LNCAP (cell line): Measurements from ENCODE around the gene TRIML1.

Source experiments
- CTCF ChIP-seq: fragments of 450-650 bp; IDR thresholded peaks from 2 replicates; pipeline ENCODE4 v1.5.1; 2017; ENCODE audit warnings: mild to moderate bottlenecking

Gene TRIML1, protein sequence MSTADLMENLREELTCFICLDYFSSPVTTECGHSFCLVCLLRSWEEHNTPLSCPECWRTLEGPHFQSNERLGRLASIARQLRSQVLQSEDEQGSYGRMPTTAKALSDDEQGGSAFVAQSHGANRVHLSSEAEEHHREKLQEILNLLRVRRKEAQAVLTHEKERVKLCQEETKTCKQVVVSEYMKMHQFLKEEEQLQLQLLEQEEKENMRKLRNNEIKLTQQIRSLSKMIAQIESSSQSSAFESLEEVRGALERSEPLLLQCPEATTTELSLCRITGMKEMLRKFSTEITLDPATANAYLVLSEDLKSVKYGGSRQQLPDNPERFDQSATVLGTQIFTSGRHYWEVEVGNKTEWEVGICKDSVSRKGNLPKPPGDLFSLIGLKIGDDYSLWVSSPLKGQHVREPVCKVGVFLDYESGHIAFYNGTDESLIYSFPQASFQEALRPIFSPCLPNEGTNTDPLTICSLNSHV

DNA sequence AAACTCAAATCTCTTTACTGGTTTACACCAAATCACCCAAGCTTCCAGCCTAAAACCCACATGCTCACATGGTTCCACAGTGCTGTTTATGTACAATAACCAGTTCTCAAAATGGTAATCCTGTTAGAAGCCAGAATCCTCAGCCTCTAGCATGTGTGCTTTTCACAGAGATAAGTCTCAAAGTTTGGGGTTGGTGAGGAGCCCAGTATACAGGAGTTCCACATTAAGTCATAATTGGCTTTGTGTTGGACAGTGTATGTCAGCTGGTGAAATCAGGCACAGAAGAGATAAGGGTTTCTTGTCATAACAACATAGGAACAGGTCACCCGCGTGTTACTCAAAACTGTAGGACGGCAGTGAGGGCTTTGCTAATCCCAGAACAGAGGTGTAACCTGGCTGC, at the start of gene TRIML1:
TSS of gene TRIML1 (plus strand) at position 301 of the 400 bp plus-strand sequence. CDS start 118 bp downstream, outside the sequence.
- no peak for TF ChIP-seq CTCF

GRCh38 chr4:188092824-188093223, 46.4 kb upstream of the TRIML1 start:
- no peak for TF ChIP-seq CTCF

DNA sequence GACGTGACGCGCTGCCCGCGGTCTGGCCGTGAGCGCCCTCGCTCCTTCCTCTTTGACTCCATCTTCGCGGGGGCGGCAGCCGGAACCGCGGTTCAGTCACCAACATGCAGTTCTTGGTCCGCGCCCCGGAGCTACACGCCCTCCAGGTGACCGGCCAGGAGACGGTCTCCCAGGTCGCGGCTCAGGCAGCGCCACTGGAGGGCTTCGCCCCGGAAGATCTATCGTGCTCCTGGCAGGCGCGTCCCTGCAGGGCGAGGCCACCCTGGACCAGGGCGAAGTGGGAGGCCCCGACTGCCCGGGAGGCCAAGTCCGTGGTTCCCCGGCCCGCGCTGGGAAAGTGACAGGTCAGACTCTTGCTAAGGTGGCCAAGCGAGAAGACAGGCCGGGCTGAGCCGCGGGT, 32.8 kb upstream of the TRIML1 start:
- no peak for TF ChIP-seq CTCF

- TF ChIP-seq CTCF: no peak
Observed at GRCh38 chr4:188107931-188108843, 31.1 kb upstream of the TRIML1 start.

DNA sequence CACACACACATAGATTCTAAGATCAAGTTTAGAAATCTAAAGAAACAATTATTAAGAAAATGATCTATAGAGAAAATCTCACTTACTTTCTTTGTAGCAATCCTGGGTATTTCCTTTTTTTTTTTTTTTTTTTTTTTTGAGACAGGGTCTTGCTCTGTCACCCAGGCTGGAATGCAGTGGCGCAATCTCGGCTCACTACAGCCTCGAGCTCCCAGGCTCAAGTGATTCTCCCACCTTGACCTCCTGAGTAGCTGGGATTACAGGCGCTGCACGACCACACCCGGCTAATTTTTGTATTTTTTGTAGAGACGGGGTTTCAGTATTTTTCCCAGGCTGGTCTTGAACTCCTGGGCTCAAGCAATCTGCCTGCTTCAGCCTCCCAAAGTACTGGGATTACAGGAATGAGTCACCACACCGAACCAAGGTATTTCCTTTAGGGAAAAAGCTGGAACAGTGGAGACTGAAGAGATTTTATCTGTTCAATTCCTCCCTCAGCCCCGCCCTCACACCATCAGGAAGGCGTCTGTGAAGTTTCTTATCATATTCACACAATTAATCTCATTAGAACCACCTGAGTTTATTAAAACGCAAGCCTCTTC, 30.0 kb upstream of the TRIML1 start, which contains the start of gene TRIML2:
TSS of gene TRIML2 (minus strand) at position 447 of the 599 bp plus-strand sequence. CDS start 4,235 bp downstream, outside the sequence.
- no peak for TF ChIP-seq CTCF

DNA sequence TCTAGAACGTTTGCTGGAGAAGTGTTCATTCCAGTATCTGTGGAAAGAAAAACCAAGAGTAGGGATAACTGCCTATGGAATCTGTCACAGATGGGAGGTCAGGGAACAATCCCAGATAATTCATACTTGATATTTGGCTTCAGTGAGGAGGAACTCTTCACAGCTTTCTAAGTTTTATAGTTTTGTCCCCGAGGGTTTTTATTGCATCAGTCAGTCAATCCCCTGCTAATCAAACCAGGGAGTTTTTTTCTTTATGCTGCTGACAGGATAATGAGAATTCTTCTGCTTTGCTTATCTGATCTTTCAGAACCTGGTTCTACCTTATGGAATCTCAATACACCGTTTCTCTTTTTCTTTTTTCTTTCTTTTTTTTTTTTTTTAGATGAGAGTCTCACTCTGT, 29.2 kb upstream of the TRIML1 start:
- no peak for TF ChIP-seq CTCF
